Measurements from ENCODE around the gene TCF19. TPM values are rescaled to one million over a fixed set of nuclear protein-coding genes. Genes with fewer than 3 reads are reported as not detected.
A peak's percentile ranks its signal among the peaks of the same experiment; 100 is the strongest.

Gene TCF19
- total RNA-seq, 1 experiment from 2014 or later: 15.0 TPM

GRCh38 chr6:31173406-31173805, 15.0 kb downstream of the TCF19 start:
- H3K36me3 Mint-ChIP-seq (ENCODE audit: insufficient read depth in 1 of 3, low read depth in 3 of 3): peaks cover 0 to 18% (median 16%) of the 10 kb centered on the region in 3 experiments; a peak in 6 of 7 replicates
- no peak overlapping the region for H2BK15ac ChIP-seq (ENCODE audit: low read depth, low read length)
- H3K27me3 Mint-ChIP-seq (ENCODE audit: low read depth): no peaks in the 10 kb centered on the region
- H3K23ac ChIP-seq (ENCODE audit: insufficient read length, low read depth, low read length): no peak overlapping the region
- H3K79me2 ChIP-seq (ENCODE audit: insufficient read depth, low read length): peaks cover 27% of the 10 kb centered on the region
- H3K4ac ChIP-seq (ENCODE audit: low read depth, low read length): peak overlapping the region; percentile 53; the same call in 1 of the 2 replicates
- no peak overlapping the region for H3K56ac ChIP-seq (ENCODE audit: insufficient read length, low read depth, low read length)
- H2AK5ac ChIP-seq (ENCODE audit: insufficient read length, low read length): no peak overlapping the region
- H2BK12ac ChIP-seq (ENCODE audit: insufficient read length, low read depth, low read length): peak overlapping the region; percentile 55
- H3K23me2 ChIP-seq (ENCODE audit: insufficient read length, low read depth, low read length, poor library complexity, severe bottlenecking): peaks cover 22% of the 10 kb centered on the region
- H3K4me1 ChIP-seq (ENCODE audit: insufficient read depth, low read length): peaks cover 10% of the 10 kb centered on the region
- no peak overlapping the region for H2BK5ac ChIP-seq (ENCODE audit: insufficient read length, low read length)
- peak overlapping the region; percentile 98 to 100 (median 99) for H3K27ac Mint-ChIP-seq
- H3K27ac ChIP-seq (ENCODE audit: insufficient read length, low read depth, low read length): peak overlapping the region; percentile 83
- no peaks in the 10 kb centered on the region for H3K79me1 ChIP-seq (ENCODE audit: insufficient read depth, low read depth, low read length, poor library complexity, severe bottlenecking)
- no peaks in the 10 kb centered on the region for H3K27me3 ChIP-seq (ENCODE audit: insufficient read depth, low read length)
- H3K4me2 ChIP-seq (ENCODE audit: insufficient read depth, insufficient read length, low read length): peak overlapping the region; percentile 61
- no peak overlapping the region for H4K5ac ChIP-seq (ENCODE audit: insufficient read length, low read depth, low read length)
- no peak overlapping the region for H2AFZ ChIP-seq (ENCODE audit: low read length)
- peak overlapping the region; percentile 88 for H4K91ac ChIP-seq (ENCODE audit: insufficient read length, low read depth, low read length)
- DNase-seq: no peak
- peak overlapping the region; percentile 66 for H3K18ac ChIP-seq (ENCODE audit: insufficient read length, low read depth, low read length)
- WGBS (ENCODE audit: extremely low coverage, insufficient read length, low lambda C conversion rate): no CpG with 5 or more reads among the region's 3 CpGs
- H3K9me3 ChIP-seq (ENCODE audit: control insufficient read depth, low read depth, low read length): no peaks in the 10 kb centered on the region
- H4K20me1 ChIP-seq (ENCODE audit: control insufficient read depth, insufficient read depth, insufficient read length): no peaks in the 10 kb centered on the region
- H3K9ac ChIP-seq (ENCODE audit: extremely low read depth, insufficient read length, low read length): no peak overlapping the region
- H4K8ac ChIP-seq (replicated peaks; ENCODE audit: insufficient read length, low read depth, low read length): no peak overlapping the region
- no peak overlapping the region for H2BK20ac ChIP-seq (ENCODE audit: low read depth, low read length, poor library complexity, severe bottlenecking)
- peak overlapping the region; percentile 91 for H3K4me3 Mint-ChIP-seq
- no peak for TF ChIP-seq CTCF (conservative IDR thresholded peaks at IDR 0.05)
- no peak overlapping the region for H3T11ph ChIP-seq (ENCODE audit: low read length)
- peaks cover 53 to 67% of the 10 kb centered on the region in 2 experiments for H3K4me1 Mint-ChIP-seq
- peak overlapping the region; percentile 25 for H2BK120ac ChIP-seq (ENCODE audit: low read depth, low read length, poor library complexity, severe bottlenecking)
- no peaks in the 10 kb centered on the region; a peak in 1 of 5 replicates for H3K9me3 Mint-ChIP-seq
- peak overlapping the region; percentile 88 for H3K14ac ChIP-seq (ENCODE audit: insufficient read depth, low read length)

Data from H9 (cell line).